IPS-18a (cell line): Measurements from ENCODE around the gene GJC3.
"Not testable (repeated sequence)": the region's sequence is repeated elsewhere in the genome, so short reads cannot be mapped to it uniquely, and the experiment has no call there.

Source experiments
- H3K27ac ChIP-seq: one replicate; pipeline ENCODE4 v1.5.1; 2013; ENCODE audit warnings: low read length
- H3K27me3 ChIP-seq: one replicate; pipeline ENCODE4 v1.6.1; 2013; ENCODE audit warnings: mild to moderate bottlenecking, low read length; ENCODE audit not compliant: control insufficient read depth, insufficient read depth
- H3K36me3 ChIP-seq: one replicate; pipeline ENCODE4 v1.6.1; 2013; ENCODE audit warnings: low read depth, low read length; ENCODE audit not compliant: control insufficient read depth
- H3K4me1 ChIP-seq: one replicate; pipeline ENCODE4 v1.6.1; 2013; ENCODE audit warnings: low read depth, low read length; ENCODE audit not compliant: control insufficient read depth
- H3K4me3 ChIP-seq: one replicate; pipeline ENCODE4 v1.5.1; 2013; ENCODE audit warnings: low read length
- H3K9ac ChIP-seq: one replicate; pipeline ENCODE4 v1.6.1; 2013; ENCODE audit warnings: mild to moderate bottlenecking, low read length, moderate library complexity
- H3K9me3 ChIP-seq: one replicate; pipeline ENCODE4 v1.6.1; 2013; ENCODE audit warnings: low read depth, low read length; ENCODE audit not compliant: control insufficient read depth

Gene GJC3, protein sequence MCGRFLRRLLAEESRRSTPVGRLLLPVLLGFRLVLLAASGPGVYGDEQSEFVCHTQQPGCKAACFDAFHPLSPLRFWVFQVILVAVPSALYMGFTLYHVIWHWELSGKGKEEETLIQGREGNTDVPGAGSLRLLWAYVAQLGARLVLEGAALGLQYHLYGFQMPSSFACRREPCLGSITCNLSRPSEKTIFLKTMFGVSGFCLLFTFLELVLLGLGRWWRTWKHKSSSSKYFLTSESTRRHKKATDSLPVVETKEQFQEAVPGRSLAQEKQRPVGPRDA

GRCh38 chr7:99928994-99929729 is at the start of gene GJC3:
TSS of gene GJC3 (minus strand) at chr7:99929620. CDS start at chr7:99929620, 0 bp downstream.
- peak within 1 kb of the TSS; percentile 53 for H3K4me3 ChIP-seq
- peaks cover 10% of the 10 kb centered on the region for H3K27me3 ChIP-seq
- H3K9ac ChIP-seq: peak within 1 kb of the TSS; percentile 44
- peaks cover 10% of the 10 kb centered on the region for H3K4me1 ChIP-seq
- H3K9me3 ChIP-seq: no peaks in the 10 kb centered on the region
- no peaks in the 10 kb centered on the region for H3K36me3 ChIP-seq
- no peak within 1 kb of the TSS for H3K27ac ChIP-seq

GRCh38 chr7:99976626-99977025 is 47.2 kb upstream of the GJC3 start:
- H3K27ac ChIP-seq: no peak overlapping the region
- no peak overlapping the region for H3K9ac ChIP-seq
- H3K4me1 ChIP-seq: no peaks in the 10 kb centered on the region
- no peaks in the 10 kb centered on the region for H3K9me3 ChIP-seq
- H3K4me3 ChIP-seq: no peak overlapping the region
- no peaks in the 10 kb centered on the region for H3K36me3 ChIP-seq
- H3K27me3 ChIP-seq: no peaks in the 10 kb centered on the region

DNA sequence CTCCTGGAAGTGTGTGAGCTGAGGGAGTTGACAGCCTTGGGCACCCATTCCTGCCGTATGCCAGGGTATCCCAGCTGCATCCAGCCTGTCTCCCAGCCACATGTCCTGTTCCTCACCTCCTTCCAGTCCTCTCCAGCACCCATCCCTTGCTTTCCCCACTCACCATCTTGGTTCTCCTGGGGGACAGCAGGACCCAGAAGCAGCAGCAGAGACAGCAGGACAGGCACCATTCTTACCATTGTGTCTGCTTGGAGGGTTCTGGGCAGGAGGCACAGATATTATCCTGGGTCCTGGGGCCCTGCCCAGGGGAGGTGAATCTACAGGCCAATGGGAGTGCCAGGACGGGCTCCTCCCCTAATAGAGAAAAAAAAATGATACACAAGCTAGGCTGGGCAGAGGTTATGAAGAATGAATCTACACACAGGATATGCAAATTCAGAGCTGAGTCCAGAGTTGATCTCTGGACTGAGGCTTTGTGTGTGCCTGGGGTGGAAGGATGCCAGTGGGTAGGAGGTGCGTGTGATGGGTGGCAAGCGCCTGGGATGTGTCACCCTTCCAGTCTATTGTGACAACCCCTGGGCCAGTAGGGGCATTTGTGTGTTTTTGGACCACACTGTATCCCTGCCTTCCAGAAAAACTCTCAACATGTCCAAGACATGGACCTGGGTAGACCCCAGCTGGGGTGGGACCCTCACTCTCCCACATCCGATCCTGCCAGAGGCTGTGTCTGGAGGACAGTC is 46.5 kb upstream of the GJC3 start, which contains the start of gene AZGP1:
Gene AZGP1 (minus strand): TSS at position 250 of the 740 bp plus-strand sequence. CDS start 11 bp downstream, at position 239.
- no peak within 1 kb of the TSS for H3K27ac ChIP-seq
- H3K4me3 ChIP-seq: no peak within 1 kb of the TSS
- no peaks in the 10 kb centered on the region for H3K27me3 ChIP-seq
- H3K4me1 ChIP-seq: no peaks in the 10 kb centered on the region
- no peaks in the 10 kb centered on the region for H3K9me3 ChIP-seq
- no peaks in the 10 kb centered on the region for H3K36me3 ChIP-seq
- H3K9ac ChIP-seq: no peak within 1 kb of the TSS

DNA sequence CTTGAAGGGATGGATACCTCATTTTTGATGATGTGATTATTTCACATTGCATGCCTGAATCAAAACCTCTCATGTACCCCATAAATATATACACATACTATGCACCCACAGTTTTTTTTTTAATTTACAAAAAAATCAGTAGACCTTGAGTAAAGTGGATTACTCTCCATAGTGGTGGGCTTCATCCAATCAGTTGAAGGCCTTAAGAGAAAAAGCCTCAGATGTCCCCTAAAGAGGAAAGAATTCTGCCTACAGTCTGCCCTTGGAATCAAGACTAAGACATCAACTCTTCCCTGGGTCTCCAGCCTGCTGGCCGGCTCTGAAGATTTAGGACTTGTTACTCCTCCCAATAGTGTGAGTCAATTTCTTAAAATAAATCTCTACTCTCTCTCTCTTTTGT is 45.3 kb upstream of the GJC3 start:
- no peak overlapping the region for H3K27ac ChIP-seq

DNA sequence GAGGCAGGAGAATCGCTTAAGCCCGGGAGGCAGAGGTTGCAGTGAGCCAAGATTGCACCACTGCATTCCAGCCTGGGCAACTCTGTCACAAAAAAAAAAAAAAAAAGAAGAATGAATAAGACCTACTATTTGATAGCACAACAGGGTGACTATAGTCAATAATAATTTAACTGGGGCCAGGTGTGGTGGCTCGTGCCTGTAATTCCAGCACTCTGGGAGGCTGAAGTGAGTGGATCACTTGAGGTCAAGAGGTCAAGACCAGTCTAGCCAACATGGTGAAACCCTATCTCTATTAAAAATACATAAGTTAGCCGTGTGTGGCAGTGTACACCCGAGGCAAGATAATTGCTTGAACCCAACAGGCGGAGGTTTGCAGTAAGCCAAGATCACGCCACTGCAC is 44.4 kb upstream of the GJC3 start:
- not testable (repeated sequence) for H3K9ac ChIP-seq, H3K4me1 ChIP-seq, H3K36me3 ChIP-seq, H3K4me3 ChIP-seq, H3K27me3 ChIP-seq, H3K9me3 ChIP-seq, H3K27ac ChIP-seq

More for the DNA sequence above, 45.3 kb upstream of the GJC3 start:
- H3K36me3 ChIP-seq: no peaks in the 10 kb centered on the region
- H3K9me3 ChIP-seq: no peaks in the 10 kb centered on the region
- H3K4me3 ChIP-seq: no peak overlapping the region
- no peaks in the 10 kb centered on the region for H3K27me3 ChIP-seq
- no peaks in the 10 kb centered on the region for H3K4me1 ChIP-seq
- no peak overlapping the region for H3K9ac ChIP-seq

GRCh38 chr7:99971242-99971641 is 41.8 kb upstream of the GJC3 start:
- Histone ChIP-seq H3K4me3 (no peak overlapping the region), H3K4me1 (no peaks in the 10 kb centered on the region)

DNA sequence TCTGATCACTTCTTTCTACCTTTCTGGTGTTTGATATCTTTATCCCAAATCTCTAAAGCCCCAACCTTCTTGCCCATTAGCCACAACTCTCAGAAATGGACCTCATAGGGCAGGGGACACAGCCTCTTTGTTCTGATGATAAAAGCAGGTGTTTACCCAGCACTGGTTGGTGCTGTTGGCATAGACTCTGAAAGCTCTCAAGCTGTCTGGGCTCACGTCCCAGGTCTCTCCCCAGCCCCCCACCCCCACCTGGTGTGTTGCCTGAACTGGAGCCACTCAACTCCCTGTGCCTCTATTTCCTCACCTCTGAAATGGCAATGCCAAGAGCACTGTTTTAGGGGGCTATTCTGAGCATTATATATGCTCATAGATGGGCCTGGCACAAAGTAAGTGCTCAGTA is 40.4 kb upstream of the GJC3 start:
- H3K9ac ChIP-seq, H3K36me3 ChIP-seq, H3K4me1 ChIP-seq, H3K9me3 ChIP-seq, H3K4me3 ChIP-seq, H3K27ac ChIP-seq, H3K27me3 ChIP-seq: not testable (repeated sequence)

More at GRCh38 chr7:99971242-99971641, 41.8 kb upstream of the GJC3 start:
- Histone ChIP-seq H3K27me3 (no peaks in the 10 kb centered on the region), H3K9ac (no peak overlapping the region), H3K27ac (no peak overlapping the region), H3K36me3 (no peaks in the 10 kb centered on the region), H3K9me3 (no peaks in the 10 kb centered on the region)

DNA sequence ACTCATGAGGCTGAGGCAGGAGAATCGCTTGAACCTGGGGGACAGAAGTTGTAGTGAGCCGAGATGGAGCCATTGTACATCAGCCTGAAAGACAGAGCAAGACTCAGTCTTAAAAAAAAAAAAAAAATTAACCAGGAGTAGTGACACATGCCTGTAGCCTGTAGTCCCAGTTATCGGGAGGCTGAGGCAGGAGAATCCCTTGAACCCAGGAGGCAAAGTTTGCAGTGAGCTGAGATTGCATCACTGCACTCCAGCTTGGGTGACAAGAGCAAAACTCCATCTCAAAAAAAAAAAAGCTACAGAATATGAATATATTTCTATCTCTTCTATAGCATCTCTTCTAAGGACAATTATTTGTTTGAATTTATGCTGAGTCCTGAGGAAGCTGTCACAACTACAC is 39.9 kb upstream of the GJC3 start:
- Histone ChIP-seq H3K27me3 (no peaks in the 10 kb centered on the region), H3K4me1 (no peaks in the 10 kb centered on the region), H3K4me3 (no peak overlapping the region), H3K9me3 (no peaks in the 10 kb centered on the region), H3K9ac (no peak overlapping the region), H3K27ac (no peak overlapping the region), H3K36me3 (no peaks in the 10 kb centered on the region)

DNA sequence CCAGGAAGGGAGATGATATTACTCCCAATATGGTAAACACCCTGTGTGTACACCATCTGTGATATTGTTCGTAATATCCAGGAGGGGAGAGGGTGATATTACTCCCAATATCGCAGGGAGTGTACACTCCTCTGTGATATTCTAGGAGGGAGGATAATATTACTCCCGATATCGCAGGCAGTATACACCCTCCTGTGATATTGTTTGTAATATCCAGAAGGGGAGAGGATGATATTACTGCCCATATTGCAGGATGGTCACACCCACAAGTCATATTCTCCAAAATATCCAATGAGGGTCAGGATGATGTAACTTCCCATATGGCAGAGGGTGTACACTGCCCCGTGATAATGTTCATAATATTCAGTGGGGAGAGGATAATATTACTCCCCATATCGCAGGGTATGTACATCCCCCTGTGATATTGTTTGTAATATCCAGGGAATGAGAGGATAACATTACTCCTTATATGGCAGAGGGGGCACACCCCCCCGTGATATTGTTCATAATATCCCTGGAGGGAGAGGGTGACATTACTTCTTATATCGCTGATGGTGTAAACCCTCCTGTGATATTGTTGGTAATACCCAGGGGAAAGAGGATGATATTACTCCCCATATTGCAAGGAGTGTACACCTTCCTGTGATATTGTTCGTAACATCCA is 29.3 kb upstream of the GJC3 start:
- H3K9me3 ChIP-seq: no peaks in the 10 kb centered on the region
- H3K36me3 ChIP-seq: no peaks in the 10 kb centered on the region
- H3K27ac ChIP-seq: no peak overlapping the region
- H3K27me3 ChIP-seq: peaks cover 17% of the 10 kb centered on the region
- H3K9ac ChIP-seq: no peak overlapping the region
- no peak overlapping the region for H3K4me3 ChIP-seq
- H3K4me1 ChIP-seq: no peaks in the 10 kb centered on the region

GRCh38 chr7:99955247-99955646 is 25.8 kb upstream of the GJC3 start:
- Histone ChIP-seq H3K4me1 (no peaks in the 10 kb centered on the region), H3K27me3 (peaks cover 6% of the 10 kb centered on the region), H3K9me3 (peaks cover 10% of the 10 kb centered on the region), H3K4me3 (no peak overlapping the region), H3K36me3 (no peaks in the 10 kb centered on the region), H3K27ac (no peak overlapping the region), H3K9ac (no peak overlapping the region)

DNA sequence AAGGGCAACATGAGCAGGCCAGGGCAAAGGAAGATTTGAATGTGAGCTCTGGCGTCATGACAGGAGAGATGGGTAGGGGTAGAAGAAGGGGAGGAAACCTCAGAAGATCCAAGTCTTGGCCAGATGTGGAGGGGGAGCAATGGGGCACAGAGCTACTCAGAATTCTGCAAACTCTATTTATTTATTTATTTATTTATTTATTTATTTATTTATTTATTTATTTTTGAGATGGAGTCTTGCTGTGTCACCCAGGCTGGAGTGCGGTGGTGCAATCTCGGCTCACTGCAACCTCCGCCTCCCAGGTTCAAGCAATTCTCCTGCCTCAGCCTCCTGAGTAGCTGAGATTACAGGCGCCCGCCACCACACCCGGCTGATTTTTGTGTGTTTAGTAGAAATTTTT is 25.2 kb upstream of the GJC3 start:
- H3K9me3 ChIP-seq: peaks cover 12% of the 10 kb centered on the region
- H3K9ac ChIP-seq, H3K36me3 ChIP-seq, H3K4me3 ChIP-seq, H3K4me1 ChIP-seq, H3K27ac ChIP-seq, H3K27me3 ChIP-seq: not testable (repeated sequence)
